ENCODE results near the gene GCKR. TPM values are rescaled to one million over a fixed set of nuclear protein-coding genes. Genes with fewer than 3 reads are reported as not detected.

Gene GCKR
- total and polyA plus RNA-seq, 10 donors, result 0.33 to 6.7 (median 3.3) TPM

- WGBS, 5 donors, result 64 to 92% (median 82%) methylated on average over 3 of the region's 3 CpGs
- TF ChIP-seq POLR2A (IDR thresholded peaks at IDR 0.05) (no peak), POLR2AphosphoS5 (IDR thresholded peaks at IDR 0.05) (no peak), CTCF (IDR thresholded peaks at IDR 0.05 in 8 of 11, conservative IDR thresholded peaks at IDR 0.05 in 3 of 11) (no peak)
- intact Hi-C loops (cut with DNase I; ENCODE audit: low total_unique reads), result no loop called here
- Histone ChIP-seq H3K4me1 (no peaks in the 10 kb centered on the region), H3K27ac (no peak overlapping the region), H3K36me3 (no peaks in the 10 kb centered on the region), H3K27me3 (replicated peaks in 1 of 7) (peaks cover 0 to 37% (median 3%) of the 10 kb centered on the region in 7 donors), H3K9me3 (peaks cover 0 to 53% (median 41%) of the 10 kb centered on the region in 8 donors), H3K4me3 (no peak overlapping the region)
- DNase-seq, result no peak
Observed at GRCh38 chr2:27571197-27571596, 74.6 kb downstream of the GCKR start.

GRCh38 chr2:27571681-27572080 is 75.0 kb downstream of the GCKR start:
- Histone ChIP-seq H3K4me3 (no peak overlapping the region), H3K27me3 (replicated peaks in 1 of 7) (peaks cover 0 to 32% (median 0%) of the 10 kb centered on the region in 7 donors), H3K9me3 (peaks cover 0 to 57% (median 46%) of the 10 kb centered on the region in 8 donors), H3K36me3 (no peaks in the 10 kb centered on the region), H3K4me1 (no peaks in the 10 kb centered on the region), H3K27ac (no peak overlapping the region)
- DNase-seq, result no peak
- TF ChIP-seq CTCF (IDR thresholded peaks at IDR 0.05 in 8 of 11, conservative IDR thresholded peaks at IDR 0.05 in 3 of 11) (no peak), POLR2AphosphoS5 (IDR thresholded peaks at IDR 0.05) (no peak), POLR2A (IDR thresholded peaks at IDR 0.05) (no peak)
- 89 to 96% (median 93%) methylated on average over 1 of the region's 1 CpG for WGBS, 5 donors
- intact Hi-C loops (cut with DNase I; ENCODE audit: low total_unique reads), result no loop called here

- Histone ChIP-seq H3K27ac (no peak overlapping the region), H3K4me1 (no peaks in the 10 kb centered on the region), H3K4me3 (no peak overlapping the region), H3K36me3 (no peaks in the 10 kb centered on the region), H3K27me3 (replicated peaks in 1 of 7) (peaks cover 0 to 24% (median 0%) of the 10 kb centered on the region in 7 donors), H3K9me3 (peaks cover 0 to 65% (median 54%) of the 10 kb centered on the region in 8 donors)
- TF ChIP-seq CTCF (IDR thresholded peaks at IDR 0.05 in 8 of 11, conservative IDR thresholded peaks at IDR 0.05 in 3 of 11) (no peak), POLR2AphosphoS5 (IDR thresholded peaks at IDR 0.05) (no peak), POLR2A (IDR thresholded peaks at IDR 0.05) (no peak)
- no peak for DNase-seq
- intact Hi-C loops (cut with DNase I; ENCODE audit: low total_unique reads), result no loop called here
- WGBS, 5 donors, result 63 to 76% (median 68%) methylated on average over 2 of the region's 2 CpGs
Observed at GRCh38 chr2:27572439-27572838, 75.8 kb downstream of the GCKR start.

- H3K9me3 ChIP-seq, result peaks cover 0 to 71% (median 59%) of the 10 kb centered on the region in 8 donors
Observed at GRCh38 chr2:27572998-27573429, 76.4 kb downstream of the GCKR start.

More at GRCh38 chr2:27572998-27573429, 76.4 kb downstream of the GCKR start:
- Histone ChIP-seq H3K4me1 (no peaks in the 10 kb centered on the region), H3K27me3 (replicated peaks in 1 of 7) (peaks cover 0 to 19% (median 0%) of the 10 kb centered on the region in 7 donors), H3K36me3 (no peaks in the 10 kb centered on the region), H3K4me3 (no peak overlapping the region), H3K27ac (no peak overlapping the region)
- 66 to 76% (median 69%) methylated on average over 6 of the region's 6 CpGs for WGBS, 5 donors
- intact Hi-C loops (cut with DNase I; ENCODE audit: low total_unique reads), result no loop called here
- DNase-seq, result no peak
- TF ChIP-seq CTCF (IDR thresholded peaks at IDR 0.05 in 8 of 11, conservative IDR thresholded peaks at IDR 0.05 in 3 of 11) (no peak), POLR2A (IDR thresholded peaks at IDR 0.05) (no peak), POLR2AphosphoS5 (IDR thresholded peaks at IDR 0.05) (no peak)

Small RNA genes lying within 50 kb of the gene (small RNA-seq; reads per million reads assigned to genes)
- 0 reads per million in 4 donors for gene RNU6-986P

Other genes with a start within 250 kb of the GCKR start
- under 1 TPM in 2 of 7 donors, not detected in 5; 0.32 to 0.34 TPM for gene SLC30A3, start 233.8 kb upstream of the GCKR start, total RNA-seq
- gene SLC30A3, start 233.8 kb upstream of the GCKR start, polyA plus RNA-seq, result under 1 TPM; 0.05 to 0.16 (median 0.07) TPM
- not detected for gene DNAJC5G, start 221.4 kb upstream of the GCKR start, total RNA-seq
- not detected for gene DNAJC5G, start 221.4 kb upstream of the GCKR start, polyA plus RNA-seq
- gene TRIM54, start 214.4 kb upstream of the GCKR start, total RNA-seq, result 1 to 10 TPM in 1 of 7 donors, under 1 TPM in 5, not detected in 1; 0.23 to 3.1 (median 0.48) TPM
- under 1 TPM; 0.22 to 0.77 (median 0.49) TPM for gene TRIM54, start 214.4 kb upstream of the GCKR start, polyA plus RNA-seq
- 1 to 10 TPM; 1.9 to 3.9 (median 2.4) TPM for gene UCN, start 188.4 kb upstream of the GCKR start, total RNA-seq
- gene UCN, start 188.4 kb upstream of the GCKR start, polyA plus RNA-seq, result 1 to 10 TPM; 2.5 to 4.4 (median 3.4) TPM
- 100 to 1,000 TPM in 1 of 7 donors, 10 to 100 TPM in 6; 58.0 to 101 (median 73.9) TPM for gene MPV17, start 173.7 kb upstream of the GCKR start, total RNA-seq
- gene MPV17, start 173.7 kb upstream of the GCKR start, polyA plus RNA-seq, result 10 to 100 TPM; 78.8 to 83.1 (median 81.7) TPM
- 10 to 100 TPM; 56.8 to 73.8 (median 61.9) TPM for gene GTF3C2, start 140.1 kb upstream of the GCKR start, total RNA-seq
- 10 to 100 TPM; 27.5 to 39.1 (median 37.1) TPM for gene GTF3C2, start 140.1 kb upstream of the GCKR start, polyA plus RNA-seq
- gene EIF2B4, start 126.5 kb upstream of the GCKR start, total RNA-seq, result 10 to 100 TPM; 26.5 to 33.9 (median 30.3) TPM
- gene EIF2B4, start 126.5 kb upstream of the GCKR start, polyA plus RNA-seq, result 10 to 100 TPM; 33.4 to 58.1 (median 48.5) TPM
- gene SNX17, start 126.2 kb upstream of the GCKR start, total RNA-seq, result 100 to 1,000 TPM; 102 to 140 (median 118) TPM
- 100 to 1,000 TPM in 1 of 3 donors, 10 to 100 TPM in 2; 84.9 to 128 (median 86.5) TPM for gene SNX17, start 126.2 kb upstream of the GCKR start, polyA plus RNA-seq
- 10 to 100 TPM; 13.6 to 20.2 (median 17.7) TPM for gene ZNF513, start 116.1 kb upstream of the GCKR start, total RNA-seq
- gene ZNF513, start 116.1 kb upstream of the GCKR start, polyA plus RNA-seq, result 10 to 100 TPM; 14.2 to 29.0 (median 26.7) TPM
- 10 to 100 TPM; 44.9 to 59.3 (median 49.9) TPM for gene PPM1G, start 87.2 kb upstream of the GCKR start, total RNA-seq
- gene PPM1G, start 87.2 kb upstream of the GCKR start, polyA plus RNA-seq, result 10 to 100 TPM; 36.0 to 51.2 (median 45.0) TPM
- 10 to 100 TPM; 57.8 to 82.0 (median 68.2) TPM for gene NRBP1, start 68.2 kb upstream of the GCKR start, total RNA-seq
- 10 to 100 TPM; 41.8 to 52.9 (median 42.5) TPM for gene NRBP1, start 68.2 kb upstream of the GCKR start, polyA plus RNA-seq
- gene KRTCAP3, start 54.5 kb upstream of the GCKR start, total RNA-seq, result 1 to 10 TPM in 6 of 7 donors, not detected in 1; 2.2 to 5.4 (median 3.3) TPM
- gene KRTCAP3, start 54.5 kb upstream of the GCKR start, polyA plus RNA-seq, result 1 to 10 TPM; 2.5 to 5.7 (median 4.5) TPM
- 10 to 100 TPM; 25.1 to 44.3 (median 34.5) TPM for gene IFT172, start 7.1 kb upstream of the GCKR start, total RNA-seq
- gene IFT172, start 7.1 kb upstream of the GCKR start, polyA plus RNA-seq, result 10 to 100 TPM; 14.4 to 48.4 (median 36.1) TPM
- gene FNDC4, start 1.6 kb upstream of the GCKR start, total RNA-seq, result 10 to 100 TPM in 2 of 7 donors, 1 to 10 TPM in 5; 2.6 to 10.9 (median 8.1) TPM
- gene FNDC4, start 1.6 kb upstream of the GCKR start, polyA plus RNA-seq, result 1 to 10 TPM; 3.3 to 7.9 (median 4.2) TPM
- 10 to 100 TPM; 31.6 to 61.8 (median 38.4) TPM for gene ZNF512, start 86.2 kb downstream of the GCKR start, total RNA-seq
- 10 to 100 TPM; 16.7 to 17.5 (median 17.2) TPM for gene ZNF512, start 86.2 kb downstream of the GCKR start, polyA plus RNA-seq
- 1 to 10 TPM; 2.1 to 7.8 (median 4.0) TPM for gene CCDC121, start 132.2 kb downstream of the GCKR start, total RNA-seq
- 1 to 10 TPM; 1.5 to 3.5 (median 1.7) TPM for gene CCDC121, start 132.2 kb downstream of the GCKR start, polyA plus RNA-seq
- gene GPN1, start 132.2 kb downstream of the GCKR start, total RNA-seq, result 10 to 100 TPM; 18.0 to 29.4 (median 23.5) TPM
- 10 to 100 TPM; 20.7 to 27.8 (median 24.8) TPM for gene GPN1, start 132.2 kb downstream of the GCKR start, polyA plus RNA-seq
- 10 to 100 TPM; 28.7 to 42.1 (median 31.3) TPM for gene SUPT7L, start 166.8 kb downstream of the GCKR start, total RNA-seq
- 10 to 100 TPM; 22.9 to 31.1 (median 30.7) TPM for gene SUPT7L, start 166.8 kb downstream of the GCKR start, polyA plus RNA-seq
- 10 to 100 TPM; 17.3 to 25.4 (median 21.4) TPM for gene SLC4A1AP, start 167.1 kb downstream of the GCKR start, total RNA-seq
- gene SLC4A1AP, start 167.1 kb downstream of the GCKR start, polyA plus RNA-seq, result 10 to 100 TPM; 10.5 to 13.5 (median 11.1) TPM